Astrocyte (in vitro differentiated cells and primary cell): ENCODE data around the gene PRAC1.

Experiments used
- CTCF ChIP-seq: IDR thresholded peaks from 2 replicates; pipeline ENCODE4 v1.5.1; 2011; ENCODE audit warnings: low read depth, mild to moderate bottlenecking, inconsistent platforms, low read length, moderate library complexity; ENCODE audit not compliant: insufficient read depth
- EZH2 ChIP-seq: IDR thresholded peaks from 2 replicates; pipeline ENCODE4 v1.6.1; 2012; ENCODE audit warnings: mild to moderate bottlenecking, low read length, inconsistent platforms; ENCODE audit not compliant: insufficient read depth

- no peak for TF ChIP-seq CTCF
- no peak for TF ChIP-seq EZH2
Observed at GRCh38 chr17:48704361-48705248, 17.7 kb downstream of the PRAC1 start.
